GM18511 (cell line): Measurements from ENCODE around the gene ACYP2.
A peak's percentile ranks its signal among the peaks of the same experiment; 100 is the strongest.

Source experiments
- ATAC-seq: cut with Tn5 transposase; IDR thresholded peaks from one replicate; pipeline ENCODE4 v1.9.1; 2021; ENCODE audit warnings: mild to moderate bottlenecking, moderate library complexity; ENCODE audit not compliant: unreplicated experiment

Gene ACYP2

DNA sequence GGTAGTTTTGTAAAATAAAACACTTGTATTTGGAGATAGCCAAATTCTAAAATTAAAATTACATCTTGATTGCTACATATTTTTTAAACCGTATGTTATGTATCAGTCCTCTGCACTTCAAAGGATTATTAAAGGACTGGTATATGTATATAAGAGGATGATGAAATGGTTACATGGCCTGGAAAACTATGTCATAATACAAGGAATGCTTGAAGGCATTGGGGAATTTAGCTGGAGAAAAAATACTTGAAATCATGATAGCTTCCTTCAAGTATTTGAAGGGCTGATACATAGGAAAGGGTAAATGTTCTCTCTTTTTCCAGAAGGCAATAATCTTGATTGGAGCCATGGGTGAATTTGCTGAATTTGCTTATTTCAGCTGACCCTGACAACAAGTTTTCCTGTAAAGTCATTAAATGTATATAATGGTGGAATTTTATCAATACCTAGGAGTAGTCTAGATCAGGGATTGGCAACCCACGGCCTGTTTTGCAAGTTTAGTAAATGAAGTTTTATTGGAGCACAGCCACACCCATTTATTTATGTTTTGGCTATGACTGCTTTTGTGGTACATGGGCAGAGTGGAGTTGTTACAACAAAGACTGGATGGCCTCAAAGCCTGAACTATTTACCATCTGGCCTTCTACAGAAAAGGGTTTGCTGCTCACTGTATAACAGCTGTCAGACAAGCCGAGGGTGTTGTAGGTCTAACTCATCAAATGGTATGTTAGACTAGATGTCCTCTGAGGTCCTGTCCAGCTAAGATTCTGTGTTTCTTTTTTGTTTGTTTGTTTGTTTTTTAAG, 34.4 kb downstream of the ACYP2 start:
- ATAC-seq = no peak

GRCh38 chr2:54158311-54158710, 42.9 kb downstream of the ACYP2 start:
- no peak for ATAC-seq

DNA sequence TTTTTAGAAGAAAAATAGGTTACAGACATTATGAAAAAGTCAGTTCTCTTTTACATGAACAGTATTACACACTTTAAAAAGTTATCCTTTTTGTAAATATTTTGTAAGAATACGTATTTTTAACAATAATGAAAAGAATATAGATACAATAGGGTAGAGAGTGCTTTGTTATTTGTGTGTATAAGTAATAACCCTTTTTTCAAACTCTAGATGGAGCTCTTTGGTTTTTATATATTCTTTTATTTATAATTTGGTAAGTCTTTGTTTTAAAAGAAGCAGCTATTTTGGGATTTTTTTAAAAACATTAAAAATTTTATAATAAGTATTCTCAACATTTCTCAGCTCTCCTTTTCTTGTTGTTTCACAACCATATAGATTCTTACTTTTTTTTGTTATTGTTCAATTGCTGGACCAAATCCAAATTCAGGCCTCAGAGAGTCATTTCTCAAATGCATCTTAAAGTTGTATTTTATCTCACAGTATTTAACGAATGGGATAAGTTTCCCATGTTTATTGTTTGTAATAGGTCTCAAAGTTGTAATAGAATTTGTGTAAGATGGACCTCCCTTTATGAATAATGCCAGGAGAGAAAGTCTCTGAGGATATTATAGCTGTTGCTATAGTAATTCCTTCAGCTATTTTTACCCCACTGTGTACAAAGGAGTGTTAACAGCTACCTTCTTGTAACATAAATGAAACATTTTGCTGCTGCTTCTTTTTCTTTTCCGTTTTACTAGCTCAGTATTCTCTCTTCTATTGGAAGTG, 46.4 kb downstream of the ACYP2 start:
- ATAC-seq = no peak

DNA sequence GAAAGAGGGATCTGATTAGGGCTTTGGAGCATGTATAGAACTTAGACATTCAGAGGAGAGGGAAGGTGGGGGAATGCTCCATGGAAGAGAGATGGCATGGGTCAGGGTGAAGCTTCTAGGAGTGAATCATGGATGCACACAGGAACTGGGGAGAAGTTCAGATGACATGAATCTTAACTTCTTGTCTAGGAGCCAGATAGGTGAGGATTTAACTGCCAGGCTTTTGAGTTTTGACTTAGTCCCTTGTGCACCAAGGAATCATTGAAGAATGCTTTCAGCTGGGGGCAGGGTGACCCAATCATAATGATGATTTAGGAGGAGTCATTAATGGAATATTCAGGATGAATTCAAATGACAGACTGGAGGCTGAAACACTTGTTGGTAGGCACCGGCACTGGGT, 48.7 kb downstream of the ACYP2 start:
- ATAC-seq = no peak

DNA sequence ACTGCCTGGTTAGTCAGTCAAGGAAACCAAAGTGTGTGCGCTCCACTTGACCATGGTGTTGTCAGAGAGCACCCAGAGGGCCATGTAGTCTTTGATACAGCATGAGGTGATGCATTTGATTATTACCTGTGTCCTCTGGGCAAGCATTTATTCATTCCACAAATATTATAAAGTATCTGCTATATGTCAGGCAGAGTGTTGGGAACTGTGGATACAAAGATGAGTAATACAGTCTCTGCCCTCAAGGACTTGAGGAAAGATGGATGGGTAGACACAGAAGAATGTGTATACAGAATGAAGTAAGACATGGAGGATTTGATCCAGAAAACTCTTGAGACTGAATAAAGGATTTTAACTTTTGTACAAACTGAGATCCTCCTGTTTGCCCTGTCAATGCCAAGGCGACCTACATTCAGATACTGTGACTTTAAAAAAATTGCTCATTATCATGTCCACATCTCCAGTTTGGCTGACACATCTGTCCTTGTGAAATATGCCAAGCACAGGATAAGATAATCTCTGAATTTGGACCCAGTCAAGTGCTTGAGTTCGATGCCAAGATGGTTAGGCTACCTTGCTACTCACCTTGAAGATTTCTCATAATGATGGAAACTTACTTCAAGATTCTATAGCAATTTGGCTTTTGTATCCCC, 50.8 kb downstream of the ACYP2 start:
- ATAC-seq = no peak

- no peak for ATAC-seq
Measured at GRCh38 chr2:54176577-54176976, 61.2 kb downstream of the ACYP2 start.

DNA sequence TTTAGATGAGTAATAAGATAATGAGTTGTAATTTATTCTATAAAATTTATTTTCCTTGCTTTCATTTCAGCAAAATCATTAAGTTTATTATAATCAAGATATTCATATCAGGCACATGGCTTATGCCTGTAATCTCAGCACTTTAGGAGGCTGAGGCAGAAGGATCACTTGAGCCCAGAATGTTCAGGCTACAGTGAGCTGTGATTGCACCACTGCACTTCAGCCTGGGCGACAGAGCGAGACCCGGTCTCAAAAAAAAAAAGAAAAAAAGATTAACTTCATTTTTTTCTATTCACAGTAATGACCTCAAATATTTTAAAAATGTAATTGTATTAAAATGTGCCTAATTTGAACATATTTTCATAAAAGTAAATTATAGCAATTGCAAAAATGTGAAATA, 67.9 kb downstream of the ACYP2 start:
- ATAC-seq = no peak

DNA sequence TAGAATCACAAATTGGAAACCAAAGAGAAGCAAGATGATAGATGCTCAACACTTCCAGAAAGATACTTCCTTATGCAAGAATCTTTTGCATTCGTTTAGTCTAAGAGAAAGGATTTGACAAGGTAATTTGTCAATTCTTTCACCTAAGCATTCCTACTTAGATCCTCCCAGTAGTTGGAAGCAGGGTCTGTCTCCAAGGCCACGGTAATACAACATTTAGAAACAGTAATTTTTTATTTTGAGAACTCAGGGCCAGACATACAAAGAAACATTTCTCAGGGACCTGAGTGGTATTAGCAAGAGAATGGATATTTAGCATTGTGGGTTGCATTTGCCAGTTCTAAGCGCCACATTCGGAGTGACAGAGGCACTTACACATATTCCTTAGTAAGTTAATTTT, 68.6 kb downstream of the ACYP2 start:
- ATAC-seq = no peak

- no peak for ATAC-seq
Measured at GRCh38 chr2:54185105-54185504, 69.7 kb downstream of the ACYP2 start.

DNA sequence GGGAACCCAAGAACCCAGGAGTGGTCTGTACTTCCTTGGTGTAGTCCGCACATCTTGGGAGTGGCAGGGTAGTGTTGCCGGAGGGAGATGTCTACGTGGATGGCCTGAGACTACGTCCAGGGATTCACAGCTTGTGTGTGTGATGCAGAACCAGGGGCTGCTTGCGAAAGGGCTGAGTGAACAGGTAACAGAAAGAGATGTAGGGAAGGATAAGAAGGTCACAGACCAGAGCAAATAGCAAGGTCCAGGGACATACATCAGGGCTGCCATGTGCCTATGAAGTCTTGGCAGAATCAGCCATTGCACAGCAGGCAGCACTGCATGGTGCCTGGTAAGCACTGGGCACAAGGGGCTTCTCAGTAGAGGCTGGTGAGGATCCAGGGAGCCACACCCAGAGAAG, 71.9 kb downstream of the ACYP2 start:
- no peak for ATAC-seq

GRCh38 chr2:54189539-54189938, 74.1 kb downstream of the ACYP2 start:
- no peak for ATAC-seq

- no peak for ATAC-seq
Measured at GRCh38 chr2:54191361-54192135, 76.1 kb downstream of the ACYP2 start.

- ATAC-seq = peak; percentile 68
Measured at GRCh38 chr2:54194761-54195750, 79.6 kb downstream of the ACYP2 start.

GRCh38 chr2:54196646-54197045, 81.2 kb downstream of the ACYP2 start:
- no peak for ATAC-seq

DNA sequence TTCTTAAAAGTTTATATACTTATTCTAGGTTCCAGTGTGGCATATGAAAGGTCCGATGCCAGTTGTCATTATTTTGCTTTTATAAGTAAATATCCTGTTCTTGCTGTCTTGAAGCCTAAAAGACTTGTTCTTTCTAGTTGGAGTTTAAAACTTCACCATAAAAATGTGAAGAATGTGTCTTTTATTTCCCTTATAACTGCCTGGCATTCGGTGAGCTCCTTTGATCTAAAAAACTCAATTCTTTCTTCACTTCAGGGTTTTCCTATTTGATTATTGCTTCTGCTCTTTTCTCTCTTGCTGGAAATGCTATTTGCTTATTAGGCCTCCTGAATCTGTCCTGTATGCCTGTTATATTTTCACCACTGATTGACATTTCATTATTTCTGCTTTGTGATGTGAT, 89.1 kb downstream of the ACYP2 start:
- no peak for ATAC-seq

DNA sequence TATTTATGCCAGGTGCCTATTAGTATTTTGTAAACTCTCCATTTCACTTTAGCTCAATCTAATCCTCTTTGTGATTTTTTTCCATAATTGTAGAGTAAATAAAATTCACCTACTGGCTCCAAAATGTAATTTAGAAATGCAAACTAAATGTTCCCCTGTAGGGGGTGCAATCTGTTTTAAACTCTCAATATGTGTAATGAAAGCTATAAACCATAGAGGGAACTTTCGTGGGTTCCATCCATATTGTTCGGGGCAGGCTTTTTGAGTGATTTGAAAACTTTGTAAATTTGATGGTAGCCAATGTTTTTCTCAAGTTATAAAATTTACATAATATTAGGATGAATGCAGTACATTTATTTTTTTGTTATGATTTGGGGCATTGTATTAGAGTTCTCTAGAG, 91.2 kb downstream of the ACYP2 start:
- no peak for ATAC-seq

- ATAC-seq = no peak
Measured at GRCh38 chr2:54207666-54208195, 92.3 kb downstream of the ACYP2 start.

DNA sequence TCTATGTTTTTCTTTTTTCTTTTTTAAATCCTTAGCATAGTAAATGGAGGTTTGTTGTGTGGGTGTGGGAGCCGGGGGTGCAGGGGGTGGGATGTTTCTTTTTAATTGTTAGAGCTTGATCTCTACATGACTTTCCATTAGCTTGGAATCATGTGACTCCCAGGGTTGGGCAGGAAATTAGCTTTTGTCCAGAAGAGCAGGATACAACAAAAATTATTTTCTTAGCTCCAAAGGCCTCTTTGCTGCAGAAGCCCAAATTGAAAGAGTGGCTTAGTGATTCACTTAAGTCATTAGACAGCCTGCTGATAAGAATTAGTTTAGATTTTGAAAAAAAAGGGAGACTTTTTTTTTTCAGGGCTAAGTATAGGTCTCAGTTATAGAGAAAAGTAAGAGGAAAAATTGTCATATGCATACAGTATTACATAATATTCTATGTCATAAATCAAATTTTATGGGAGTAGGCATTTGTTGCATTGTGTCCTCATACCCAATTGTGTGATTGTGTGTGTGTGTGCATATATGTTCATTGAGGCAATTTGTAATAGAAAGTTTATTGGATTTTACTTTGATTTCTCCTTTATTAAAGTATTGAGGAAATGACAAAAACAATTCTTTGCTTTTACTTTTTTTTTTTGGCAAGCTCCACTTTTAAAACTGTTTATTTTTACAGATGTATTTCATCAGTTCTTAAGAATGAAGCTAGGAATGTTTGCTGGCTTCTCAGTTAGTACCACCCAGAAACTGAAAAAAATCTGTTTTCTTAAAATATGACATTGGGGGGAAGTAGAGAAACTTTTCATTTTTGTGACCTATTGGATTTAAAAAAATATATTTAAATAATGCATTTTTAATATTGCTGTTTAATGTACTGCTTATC, 93.2 kb downstream of the ACYP2 start:
- ATAC-seq = no peak

DNA sequence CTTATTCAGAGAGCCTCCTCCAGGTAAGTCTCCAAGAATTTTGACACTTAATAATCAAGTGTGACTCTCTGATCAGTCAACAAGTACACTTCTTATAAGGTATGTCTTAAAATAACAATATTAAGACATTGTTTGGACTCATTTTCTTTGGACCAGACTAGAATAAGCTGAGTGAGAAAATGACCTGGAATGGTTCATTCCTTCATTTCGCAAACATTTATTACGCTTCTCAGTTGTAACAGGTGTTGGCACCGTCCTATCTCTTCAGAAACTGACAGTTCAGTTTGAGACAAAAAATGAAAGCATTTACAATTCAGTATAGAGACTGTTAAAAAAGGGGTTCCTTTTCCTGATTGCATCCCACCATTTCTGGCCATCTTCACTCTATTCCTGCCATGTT, 94.0 kb downstream of the ACYP2 start:
- no peak for ATAC-seq
